ENCODE data around the gene BCL7A.

- TF ChIP-seq CTCF (IDR thresholded peaks at IDR 0.05): no peak
- no peak for TF ChIP-seq POLR2AphosphoS5 (IDR thresholded peaks at IDR 0.05)
- TF ChIP-seq POLR2A (IDR thresholded peaks at IDR 0.05): no peak
Measured at GRCh38 chr12:122111089-122111641, 89.5 kb downstream of the BCL7A start.

Measured in suprapubic skin (tissue), 4 donors.